HepG2 (cell line): ENCODE measurements around the gene CCDC34. TPM values are rescaled to one million over a fixed set of nuclear protein-coding genes. Genes with fewer than 3 reads are reported as not detected.

Experiments used
- FOSL1 ChIP-seq: sonication (generic); formaldehyde crosslinking; IDR thresholded peaks from 2 replicates; pipeline ENCODE4 v1.9.0; 2021; ENCODE audit warnings: missing genetic modification reagents, borderline replicate concordance
- FOXA3 ChIP-seq: IDR thresholded peaks from 2 replicates; pipeline ENCODE4 v1.6.1; 2016; ENCODE audit warnings: missing genetic modification reagents, missing compliant biosample characterization
- FOXP1 ChIP-seq, 2 experiments: fragments of 450-650 bp in 1 of 2; IDR thresholded peaks; 2 replicates each; pipeline ENCODE4 v1.6.1; 2017 to 2018; ENCODE audit warnings: antibody characterized with exemption in 1 of 2
- JUND ChIP-seq: sonication (generic); formaldehyde crosslinking; IDR thresholded peaks from 2 replicates; pipeline ENCODE4 v1.8.0; 2022; ENCODE audit warnings: mild to moderate bottlenecking, missing genetic modification reagents
- KLF12 ChIP-seq: sonication (generic); formaldehyde crosslinking; IDR thresholded peaks from 2 replicates; pipeline ENCODE4 v1.4.0; 2020; ENCODE audit warnings: missing genetic modification reagents, borderline replicate concordance
- NR2F2 ChIP-seq: IDR thresholded peaks from 2 replicates; pipeline ENCODE4 v1.6.1; 2012; ENCODE audit warnings: low read depth, inconsistent platforms, borderline replicate concordance
- RARA ChIP-seq: IDR thresholded peaks from 2 replicates; pipeline ENCODE4 v1.6.1; 2016; ENCODE audit warnings: missing genetic modification reagents, missing compliant biosample characterization
- ZBTB20 ChIP-seq: sonication (generic); formaldehyde crosslinking; IDR thresholded peaks from 2 replicates; pipeline ENCODE4 v1.8.1; 2023; ENCODE audit warnings: missing genetic modification reagents, low read depth, mild to moderate bottlenecking, borderline replicate concordance
- ZNF646 ChIP-seq: sonication (generic); formaldehyde crosslinking; IDR thresholded peaks from 2 replicates; pipeline ENCODE4 v1.9.0; 2021; ENCODE audit warnings: mild to moderate bottlenecking, missing genetic modification reagents
- ZNF660 ChIP-seq: sonication (generic); formaldehyde crosslinking; IDR thresholded peaks from 2 replicates; pipeline ENCODE4 v1.5.1; 2020; ENCODE audit warnings: mild to moderate bottlenecking, low read depth, missing genetic modification reagents, borderline replicate concordance
- polyA plus RNA-seq, 8 experiments: library from polyadenylated mRNA; depleted of rRNA in 3 of 8; stranded (reverse) in 7 of 8; unstranded in 1 of 8; fragments of >200 nt; fragmentation: Illumina TruSeq in 4 of 8; extraction: Trizol in 4 of 8; gene quantifications; 2 replicates each; pipeline versions ENCODE4 v1.2.1 to v1.2.3, GENCODE V29; 2011 to 2016; ENCODE audit warnings: low read depth in 4 of 8, missing spikeins in 1 of 8, mixed read lengths in 1 of 8; ENCODE audit not compliant: insufficient read depth in 1 of 8
- total RNA-seq, 5 experiments: library from RNA; depleted of rRNA; stranded (reverse); fragments of >200 nt; fragmentation: Illumina TruSeq; extraction: Trizol; gene quantifications; 2 replicates each; pipeline ENCODE4 v1.2.3, GENCODE V29; 2016; ENCODE audit warnings: low read depth in 1 of 5
- TF ChIP-seq, protein P1 (sequence below): sonication (generic); formaldehyde crosslinking; IDR thresholded peaks from 2 replicates; pipeline ENCODE4 v1.4.0; 2020; ENCODE audit warnings: low read depth, missing genetic modification reagents
- TF ChIP-seq, protein P2 (sequence below): sonication (generic); formaldehyde crosslinking; IDR thresholded peaks from 2 replicates; pipeline ENCODE4 v1.5.1; 2020; ENCODE audit warnings: mild to moderate bottlenecking, missing genetic modification reagents

Gene CCDC34
- total and polyA plus RNA-seq, 2 of the 13 experiments (the other 11 are each of a cell fraction or from before 2014, with no cell fraction given), result 7.6 to 34.3 TPM

DNA sequence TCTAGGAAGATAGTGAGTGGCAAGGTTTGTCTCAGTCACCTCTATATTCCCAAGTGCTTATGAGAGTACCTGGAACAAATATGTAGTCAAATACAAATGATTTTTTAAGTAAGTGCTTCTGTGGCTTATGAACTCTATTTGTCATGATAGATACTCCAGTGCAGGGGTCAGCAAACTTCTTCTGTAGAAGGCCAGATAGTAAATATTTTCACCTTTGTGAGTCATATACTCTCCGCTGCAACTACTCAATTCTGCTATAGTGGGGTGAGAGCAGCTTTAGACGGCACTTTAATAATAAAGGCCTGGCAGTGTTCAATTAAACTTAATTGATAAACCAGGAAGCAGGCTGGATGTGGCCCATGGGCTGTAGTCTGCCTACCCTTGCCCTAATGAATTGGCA is 12.4 kb upstream of the CCDC34 start (continued):
- TF ChIP-seq FOXP1 (IDR thresholded peaks at IDR 0.05) (no peak), FOXP1 (CRISPR knock-in tag; IDR thresholded peaks at IDR 0.05) (peak; percentile 34; the same call in 1 of the 2 replicates), ZBTB20 (CRISPR knock-in tag) (peak; percentile 43; the same call in 1 of the 2 replicates), ZNF646 (CRISPR knock-in tag) (no peak), FOSL1 (CRISPR knock-in tag) (peak; percentile 31; the same call in 1 of the 2 replicates), KLF12 (CRISPR knock-in tag) (no peak), JUND (CRISPR knock-in tag) (peak; percentile 26; the same call in 1 of the 2 replicates), FOXA3 (0 out of 2 replicates have a peak, but pooled peaks have one; percentile 25), NR2F2 (peak; percentile 46; the same call in 1 of the 2 replicates), ZNF660 (CRISPR knock-in tag) (no peak), RARA (CRISPR knock-in tag) (peak; percentile 49; the same call in 1 of the 2 replicates)
- TF ChIP-seq, protein P1, sequence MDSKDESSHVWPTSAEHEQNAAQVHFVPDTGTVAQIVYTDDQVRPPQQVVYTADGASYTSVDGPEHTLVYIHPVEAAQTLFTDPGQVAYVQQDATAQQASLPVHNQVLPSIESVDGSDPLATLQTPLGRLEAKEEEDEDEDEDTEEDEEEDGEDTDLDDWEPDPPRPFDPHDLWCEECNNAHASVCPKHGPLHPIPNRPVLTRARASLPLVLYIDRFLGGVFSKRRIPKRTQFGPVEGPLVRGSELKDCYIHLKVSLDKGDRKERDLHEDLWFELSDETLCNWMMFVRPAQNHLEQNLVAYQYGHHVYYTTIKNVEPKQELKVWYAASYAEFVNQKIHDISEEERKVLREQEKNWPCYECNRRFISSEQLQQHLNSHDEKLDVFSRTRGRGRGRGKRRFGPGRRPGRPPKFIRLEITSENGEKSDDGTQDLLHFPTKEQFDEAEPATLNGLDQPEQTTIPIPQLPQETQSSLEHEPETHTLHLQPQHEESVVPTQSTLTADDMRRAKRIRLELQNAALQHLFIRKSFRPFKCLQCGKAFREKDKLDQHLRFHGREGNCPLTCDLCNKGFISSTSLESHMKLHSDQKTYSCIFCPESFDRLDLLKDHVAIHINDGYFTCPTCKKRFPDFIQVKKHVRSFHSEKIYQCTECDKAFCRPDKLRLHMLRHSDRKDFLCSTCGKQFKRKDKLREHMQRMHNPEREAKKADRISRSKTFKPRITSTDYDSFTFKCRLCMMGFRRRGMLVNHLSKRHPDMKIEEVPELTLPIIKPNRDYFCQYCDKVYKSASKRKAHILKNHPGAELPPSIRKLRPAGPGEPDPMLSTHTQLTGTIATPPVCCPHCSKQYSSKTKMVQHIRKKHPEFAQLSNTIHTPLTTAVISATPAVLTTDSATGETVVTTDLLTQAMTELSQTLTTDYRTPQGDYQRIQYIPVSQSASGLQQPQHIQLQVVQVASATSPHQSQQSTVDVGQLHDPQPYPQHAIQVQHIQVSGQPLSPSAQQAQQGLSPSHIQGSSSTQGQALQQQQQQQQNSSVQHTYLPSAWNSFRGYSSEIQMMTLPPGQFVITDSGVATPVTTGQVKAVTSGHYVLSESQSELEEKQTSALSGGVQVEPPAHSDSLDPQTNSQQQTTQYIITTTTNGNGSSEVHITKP (CRISPR knock-in tag), result no peak
- TF ChIP-seq, protein P2, sequence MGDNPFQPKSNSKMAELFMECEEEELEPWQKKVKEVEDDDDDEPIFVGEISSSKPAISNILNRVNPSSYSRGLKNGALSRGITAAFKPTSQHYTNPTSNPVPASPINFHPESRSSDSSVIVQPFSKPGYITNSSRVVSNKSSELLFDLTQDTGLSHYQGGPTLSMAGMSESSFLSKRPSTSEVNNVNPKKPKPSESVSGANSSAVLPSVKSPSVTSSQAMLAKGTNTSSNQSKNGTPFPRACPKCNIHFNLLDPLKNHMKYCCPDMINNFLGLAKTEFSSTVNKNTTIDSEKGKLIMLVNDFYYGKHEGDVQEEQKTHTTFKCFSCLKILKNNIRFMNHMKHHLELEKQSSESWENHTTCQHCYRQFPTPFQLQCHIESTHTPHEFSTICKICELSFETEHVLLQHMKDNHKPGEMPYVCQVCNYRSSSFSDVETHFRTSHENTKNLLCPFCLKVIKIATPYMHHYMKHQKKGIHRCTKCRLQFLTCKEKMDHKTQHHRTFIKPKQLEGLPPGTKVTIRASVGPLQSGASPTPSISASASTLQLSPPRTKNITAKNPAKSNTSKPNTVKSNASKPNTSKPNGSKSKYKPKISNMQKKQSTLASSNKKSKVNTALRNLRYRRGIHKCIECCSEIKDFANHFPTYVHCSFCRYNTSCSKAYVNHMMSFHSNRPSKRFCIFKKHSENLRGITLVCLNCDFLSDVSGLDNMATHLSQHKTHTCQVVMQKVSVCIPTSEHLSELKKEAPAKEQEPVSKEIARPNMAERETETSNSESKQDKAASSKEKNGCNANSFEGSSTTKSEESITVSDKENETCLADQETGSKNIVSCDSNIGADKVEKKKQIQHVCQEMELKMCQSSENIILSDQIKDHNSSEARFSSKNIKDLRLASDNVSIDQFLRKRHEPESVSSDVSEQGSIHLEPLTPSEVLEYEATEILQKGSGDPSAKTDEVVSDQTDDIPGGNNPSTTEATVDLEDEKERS (CRISPR knock-in tag), result no peak
